SK-N-SH treated with all-trans-retinoic acid at 6 μM for 48 hours (cell line): ENCODE measurements around the gene PARD3B.

Experiments
- ATAC-seq: fragments of 200-7000 bp; cut with Tn5 transposase; 3 replicates; pipeline ENCODE4 v1.9.1; 2020; ENCODE audit warnings: mild to moderate bottlenecking, moderate library complexity
- BACH2 ChIP-seq: fragments of 250-450 bp; sonication (Bioruptor Pico); IDR thresholded peaks from 2 replicates; pipeline ENCODE4 v1.9.0; 2021; ENCODE audit warnings: mild to moderate bottlenecking, borderline replicate concordance
- CREB5 ChIP-seq: fragments of 250-450 bp; sonication (Bioruptor Pico); IDR thresholded peaks from 2 replicates; pipeline ENCODE4 v1.5.1; 2020; ENCODE audit warnings: low read depth, mild to moderate bottlenecking, moderate library complexity
- CSDC2 ChIP-seq: fragments of 250-450 bp; sonication (Bioruptor Pico); IDR thresholded peaks from 2 replicates; pipeline ENCODE4 v1.5.0; 2020; ENCODE audit warnings: mild to moderate bottlenecking, moderate library complexity
- CSRNP3 ChIP-seq: fragments of 250-450 bp; sonication (Bioruptor Pico); IDR thresholded peaks from 2 replicates; pipeline ENCODE4 v1.5.1; 2021; ENCODE audit warnings: mild to moderate bottlenecking, moderate library complexity
- ESRRG ChIP-seq: fragments of 250-450 bp; sonication (Bioruptor Pico); IDR thresholded peaks from 2 replicates; pipeline ENCODE4 v1.6.1; 2021; ENCODE audit warnings: mild to moderate bottlenecking
- ISL1 ChIP-seq: fragments of 250-450 bp; sonication (Bioruptor Pico); IDR thresholded peaks from 2 replicates; pipeline ENCODE4 v2.1.2; 2022; ENCODE audit warnings: mild to moderate bottlenecking, moderate library complexity
- OSR1 ChIP-seq: fragments of 250-450 bp; sonication (Bioruptor Pico); IDR thresholded peaks from 2 replicates; pipeline ENCODE4 v1.8.0; 2022; ENCODE audit warnings: moderate library complexity, mild to moderate bottlenecking, inconsistent platforms
- PATZ1 ChIP-seq: fragments of 250-450 bp; sonication (Bioruptor Pico); IDR thresholded peaks from 2 replicates; pipeline ENCODE4 v1.8.0; 2020; ENCODE audit warnings: mild to moderate bottlenecking, moderate library complexity, borderline replicate concordance
- POU6F1 ChIP-seq: fragments of 250-450 bp; sonication (Bioruptor Pico); IDR thresholded peaks from 2 replicates; pipeline ENCODE4 v1.8.0; 2021; ENCODE audit warnings: low read depth, mild to moderate bottlenecking, moderate library complexity, borderline replicate concordance
- SNAI2 ChIP-seq: fragments of 250-450 bp; sonication (Bioruptor Pico); IDR thresholded peaks from 2 replicates; pipeline ENCODE4 v1.5.0; 2020; ENCODE audit warnings: mild to moderate bottlenecking, moderate library complexity
- TCF4 ChIP-seq: fragments of 250-450 bp; sonication (Bioruptor Pico); IDR thresholded peaks from 2 replicates; pipeline ENCODE4 v1.8.0; 2021; ENCODE audit warnings: mild to moderate bottlenecking, moderate library complexity, borderline replicate concordance
- TOX ChIP-seq: fragments of 250-450 bp; sonication (Bioruptor Pico); IDR thresholded peaks from 2 replicates; pipeline ENCODE4 v1.8.0; 2021; ENCODE audit warnings: mild to moderate bottlenecking, moderate library complexity, borderline replicate concordance
- TSHZ2 ChIP-seq: fragments of 250-450 bp; sonication (Bioruptor Pico); IDR thresholded peaks from 2 replicates; pipeline ENCODE4 v1.5.0; 2020; ENCODE audit warnings: mild to moderate bottlenecking, moderate library complexity
- ZC3H10 ChIP-seq: fragments of 250-450 bp; sonication (Bioruptor Pico); IDR thresholded peaks from 2 replicates; pipeline ENCODE4 v1.5.1; 2021; ENCODE audit warnings: mild to moderate bottlenecking, moderate library complexity
- ZFP3 ChIP-seq: fragments of 250-450 bp; sonication (Bioruptor Pico); IDR thresholded peaks from 2 replicates; pipeline ENCODE4 v1.5.0; 2020; ENCODE audit warnings: mild to moderate bottlenecking, moderate library complexity
- ZFP30 ChIP-seq: fragments of 450-650 bp; formaldehyde crosslinking; IDR thresholded peaks from 2 replicates; pipeline ENCODE4 v1.5.0; 2022; ENCODE audit warnings: mild to moderate bottlenecking, moderate library complexity
- ZNF70 ChIP-seq: fragments of 450-650 bp; formaldehyde crosslinking; IDR thresholded peaks from 2 replicates; pipeline ENCODE4 v1.5.0; 2020; ENCODE audit warnings: mild to moderate bottlenecking, moderate library complexity
- ZNF8 ChIP-seq: fragments of 450-650 bp; formaldehyde crosslinking; IDR thresholded peaks from 2 replicates; pipeline ENCODE4 v1.5.0; 2020; ENCODE audit warnings: mild to moderate bottlenecking, moderate library complexity

PARD3B gene

GRCh38 chr2:205543937-205544702 is 998.8 kb downstream of the PARD3B start:
- TF ChIP-seq ISL1 (peak; percentile 57), ZNF8 (CRISPR knock-in tag) (no peak)
- peak; percentile 81 for ATAC-seq

- no peak for ATAC-seq
These were observed 1000.9 kb downstream of the PARD3B start for GRCh38 chr2:205545971-205546816.

More at GRCh38 chr2:205545971-205546816, 1000.9 kb downstream of the PARD3B start:
- TF ChIP-seq OSR1 (CRISPR knock-in tag) (no peak), CSDC2 (CRISPR knock-in tag) (no peak), SNAI2 (CRISPR knock-in tag) (no peak), ZFP3 (CRISPR knock-in tag) (no peak), POU6F1 (CRISPR knock-in tag) (no peak), CREB5 (CRISPR knock-in tag) (no peak), ZNF70 (CRISPR knock-in tag) (no peak), TSHZ2 (CRISPR knock-in tag) (no peak), ZC3H10 (no peak), BACH2 (CRISPR knock-in tag) (no peak), PATZ1 (CRISPR knock-in tag) (no peak), ISL1 (no peak), TCF4 (no peak), TOX (no peak), ZFP30 (no peak), ZNF8 (CRISPR knock-in tag) (no peak), CSRNP3 (CRISPR knock-in tag) (no peak), ESRRG (no peak)
- TF ChIP-seq, all 23 proteins: peak for 0
